HG03439 (cell line): ENCODE results near the gene ANKZF1.
"Not testable (repeated sequence)": the region's sequence is repeated elsewhere in the genome, so short reads cannot be mapped to it uniquely, and the experiment has no call there.

ENCODE experiments used
- ATAC-seq: cut with Tn5 transposase; IDR thresholded peaks from one replicate; pipeline ENCODE4 v1.9.1; 2021; ENCODE audit warnings: mild to moderate bottlenecking, moderate library complexity; ENCODE audit not compliant: unreplicated experiment

The ANKZF1 gene, protein sequence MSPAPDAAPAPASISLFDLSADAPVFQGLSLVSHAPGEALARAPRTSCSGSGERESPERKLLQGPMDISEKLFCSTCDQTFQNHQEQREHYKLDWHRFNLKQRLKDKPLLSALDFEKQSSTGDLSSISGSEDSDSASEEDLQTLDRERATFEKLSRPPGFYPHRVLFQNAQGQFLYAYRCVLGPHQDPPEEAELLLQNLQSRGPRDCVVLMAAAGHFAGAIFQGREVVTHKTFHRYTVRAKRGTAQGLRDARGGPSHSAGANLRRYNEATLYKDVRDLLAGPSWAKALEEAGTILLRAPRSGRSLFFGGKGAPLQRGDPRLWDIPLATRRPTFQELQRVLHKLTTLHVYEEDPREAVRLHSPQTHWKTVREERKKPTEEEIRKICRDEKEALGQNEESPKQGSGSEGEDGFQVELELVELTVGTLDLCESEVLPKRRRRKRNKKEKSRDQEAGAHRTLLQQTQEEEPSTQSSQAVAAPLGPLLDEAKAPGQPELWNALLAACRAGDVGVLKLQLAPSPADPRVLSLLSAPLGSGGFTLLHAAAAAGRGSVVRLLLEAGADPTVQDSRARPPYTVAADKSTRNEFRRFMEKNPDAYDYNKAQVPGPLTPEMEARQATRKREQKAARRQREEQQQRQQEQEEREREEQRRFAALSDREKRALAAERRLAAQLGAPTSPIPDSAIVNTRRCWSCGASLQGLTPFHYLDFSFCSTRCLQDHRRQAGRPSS

DNA sequence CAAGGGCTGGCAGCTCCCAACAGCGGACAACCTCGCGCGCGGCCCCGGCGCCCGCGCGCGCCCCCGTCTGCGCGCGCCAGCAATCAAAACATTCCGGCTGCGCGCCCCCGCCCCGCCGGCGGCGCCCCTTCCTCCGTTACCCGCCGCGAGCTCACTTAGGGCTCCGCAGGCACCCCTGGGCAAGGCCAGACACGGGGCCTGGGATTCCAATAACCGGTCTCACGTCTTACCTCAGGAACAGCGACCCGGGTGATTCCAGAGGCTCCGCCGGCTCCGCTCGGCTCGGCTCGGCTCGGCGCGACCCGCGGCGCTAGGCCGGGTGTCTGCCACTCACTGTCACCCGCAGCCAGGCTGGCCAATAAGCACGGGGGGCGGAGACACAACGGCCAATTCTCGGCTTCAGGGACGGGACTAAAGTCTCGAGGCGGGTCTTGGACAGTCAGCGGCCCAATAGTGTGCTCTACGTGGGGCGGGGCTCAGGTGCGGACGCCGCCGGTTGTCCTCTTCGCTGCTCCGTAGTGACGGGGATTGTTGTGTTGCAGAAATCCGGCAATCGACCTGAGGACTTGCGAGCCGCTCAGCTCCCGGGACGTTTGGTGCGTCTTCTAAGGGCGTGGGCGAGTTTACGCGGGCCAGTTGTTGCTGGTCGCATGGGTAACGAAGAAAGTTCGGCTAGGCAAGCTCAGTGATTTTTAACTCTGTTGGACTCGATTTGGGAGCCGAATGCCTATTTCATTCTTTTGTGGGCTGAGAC lies at the start of gene ANKZF1, which contains the start of gene ATG9A:
Gene ANKZF1, plus strand, starts transcription at position 502 of the 754 bp plus-strand sequence. CDS start 452 bp downstream, outside the sequence.
Gene ATG9A, minus strand, starts transcription at position 332 of the 754 bp plus-strand sequence. CDS start 1,612 bp downstream, outside the sequence.
- ATAC-seq: peak; percentile 92

DNA sequence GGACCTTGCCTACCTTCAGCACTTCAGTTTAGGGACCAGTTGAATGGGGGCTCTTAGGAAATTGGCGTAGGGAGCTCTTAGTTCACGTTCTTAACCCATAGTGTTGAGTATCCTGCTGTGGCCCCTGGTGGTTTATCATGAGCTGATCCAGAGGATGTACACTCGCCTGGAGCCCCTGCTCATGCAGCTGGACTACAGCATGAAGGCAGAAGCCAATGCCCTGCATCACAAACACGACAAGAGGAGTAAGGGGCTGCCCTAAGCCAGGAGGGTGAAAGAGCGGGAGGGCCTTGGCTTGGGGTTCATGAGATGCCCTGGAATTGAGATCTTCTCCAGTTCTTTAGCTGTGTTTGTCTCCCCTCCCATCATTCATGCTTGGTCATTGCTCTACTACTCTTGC lies 48.6 kb upstream of the ANKZF1 start:
- ATAC-seq: no peak

DNA sequence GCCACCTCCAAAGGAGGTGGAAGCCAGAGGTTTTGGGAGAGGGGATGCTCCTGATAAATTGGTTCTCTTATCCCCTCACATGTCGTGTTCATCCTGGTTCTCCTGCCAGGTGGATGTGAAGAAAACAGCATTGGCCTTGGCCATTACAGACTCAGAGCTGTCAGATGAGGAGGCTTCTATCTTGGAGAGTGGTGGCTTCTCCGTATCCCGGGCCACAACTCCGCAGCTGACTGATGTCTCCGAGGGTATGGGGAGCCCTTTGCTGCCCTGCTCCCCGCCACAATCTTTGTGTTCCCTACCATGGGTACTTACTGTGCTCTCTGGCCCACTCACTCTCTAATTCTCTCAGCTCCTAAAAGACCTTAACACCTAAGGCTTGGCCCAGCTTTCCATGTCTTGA lies 48.1 kb upstream of the ANKZF1 start:
- no peak for ATAC-seq

DNA sequence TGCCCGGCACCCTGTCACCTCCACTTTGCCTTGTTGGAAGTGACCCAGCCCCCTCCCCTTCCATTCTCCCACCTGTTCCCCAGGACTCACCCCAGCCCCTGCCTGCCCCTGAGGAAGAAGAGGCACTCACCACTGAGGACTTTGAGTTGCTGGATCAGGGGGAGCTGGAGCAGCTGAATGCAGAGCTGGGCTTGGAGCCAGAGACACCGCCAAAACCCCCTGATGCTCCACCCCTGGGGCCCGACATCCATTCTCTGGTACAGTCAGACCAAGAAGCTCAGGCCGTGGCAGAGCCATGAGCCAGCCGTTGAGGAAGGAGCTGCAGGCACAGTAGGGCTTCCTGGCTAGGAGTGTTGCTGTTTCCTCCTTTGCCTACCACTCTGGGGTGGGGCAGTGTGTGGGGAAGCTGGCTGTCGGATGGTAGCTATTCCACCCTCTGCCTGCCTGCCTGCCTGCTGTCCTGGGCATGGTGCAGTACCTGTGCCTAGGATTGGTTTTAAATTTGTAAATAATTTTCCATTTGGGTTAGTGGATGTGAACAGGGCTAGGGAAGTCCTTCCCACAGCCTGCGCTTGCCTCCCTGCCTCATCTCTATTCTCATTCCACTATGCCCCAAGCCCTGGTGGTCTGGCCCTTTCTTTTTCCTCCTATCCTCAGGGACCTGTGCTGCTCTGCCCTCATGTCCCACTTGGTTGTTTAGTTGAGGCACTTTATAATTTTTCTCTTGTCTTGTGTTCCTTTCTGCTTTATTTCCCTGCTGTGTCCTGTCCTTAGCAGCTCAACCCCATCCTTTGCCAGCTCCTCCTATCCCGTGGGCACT lies 47.1 kb upstream of the ANKZF1 start:
- no peak for ATAC-seq

DNA sequence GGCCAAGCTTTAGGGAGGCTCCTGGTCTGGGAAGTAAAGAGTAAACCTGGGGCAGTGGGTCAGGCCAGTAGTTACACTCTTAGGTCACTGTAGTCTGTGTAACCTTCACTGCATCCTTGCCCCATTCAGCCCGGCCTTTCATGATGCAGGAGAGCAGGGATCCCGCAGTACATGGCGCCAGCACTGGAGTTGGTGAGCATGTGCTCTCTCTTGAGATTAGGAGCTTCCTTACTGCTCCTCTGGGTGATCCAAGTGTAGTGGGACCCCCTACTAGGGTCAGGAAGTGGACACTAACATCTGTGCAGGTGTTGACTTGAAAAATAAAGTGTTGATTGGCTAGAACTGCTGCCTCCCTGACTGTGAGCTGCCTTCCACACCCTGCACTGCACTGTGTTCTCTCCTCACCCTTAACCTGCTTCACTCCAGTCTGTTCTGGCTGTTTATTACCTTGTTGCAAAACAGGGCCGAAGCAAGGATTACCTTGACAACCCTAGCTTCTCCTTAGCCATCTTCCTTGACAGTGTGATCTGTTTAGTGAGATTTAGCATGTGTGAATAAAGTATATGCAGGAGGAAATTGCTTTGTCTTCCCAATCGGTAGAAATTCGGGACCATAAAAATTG lies 46.3 kb upstream of the ANKZF1 start:
- ATAC-seq: no peak

DNA sequence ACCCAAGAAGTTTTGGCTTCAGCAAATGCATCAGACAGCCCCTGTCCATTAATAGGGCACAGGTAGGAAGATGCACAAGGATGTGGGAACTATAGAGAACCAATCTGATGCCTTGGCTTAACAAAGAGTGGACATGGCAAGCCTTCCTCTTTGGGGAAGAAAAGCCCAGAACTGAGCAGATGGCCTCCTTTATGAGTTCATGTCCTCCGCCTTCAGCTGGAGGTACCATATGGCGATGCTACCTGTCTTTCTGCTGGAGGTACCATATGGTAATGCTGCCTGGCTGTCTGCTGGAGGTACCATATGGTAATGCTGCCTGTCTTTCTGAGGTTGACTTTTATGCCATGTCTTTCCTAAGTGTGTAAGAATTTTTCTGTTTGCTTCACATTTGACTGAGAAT lies 45.5 kb upstream of the ANKZF1 start:
- ATAC-seq: no peak

DNA sequence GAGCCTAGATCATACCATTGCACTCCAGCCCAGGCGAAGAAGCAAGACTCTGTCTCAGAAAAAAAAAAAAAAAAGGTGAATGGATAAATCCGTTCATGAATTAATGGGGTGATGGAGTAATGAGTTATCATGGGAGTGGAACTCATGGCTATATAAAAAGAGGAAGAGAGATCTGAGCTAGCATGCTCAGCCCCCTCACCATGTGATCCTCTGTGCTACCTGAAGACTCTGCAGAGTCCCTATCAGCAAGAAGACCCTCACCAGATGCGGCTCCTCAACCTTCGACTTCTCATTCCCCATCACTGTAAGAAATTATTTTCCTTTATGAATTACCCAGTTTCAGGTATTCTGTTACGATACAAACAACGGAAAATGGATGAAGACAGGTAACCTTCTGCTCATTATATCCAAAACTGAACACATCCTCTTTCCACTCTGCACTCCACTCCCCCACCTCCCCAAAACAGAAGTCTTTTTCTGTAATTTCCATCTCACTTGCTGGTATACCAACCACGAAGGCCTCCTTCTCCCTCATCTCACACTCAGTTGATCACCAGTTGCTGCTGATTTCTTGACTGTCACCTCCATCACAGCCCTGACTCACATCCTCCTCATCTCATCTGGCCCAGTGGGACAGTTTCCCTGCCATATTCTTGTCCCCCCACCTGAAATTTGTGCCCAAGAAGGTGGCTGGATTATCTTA lies 42.7 kb upstream of the ANKZF1 start:
- no peak for ATAC-seq

DNA sequence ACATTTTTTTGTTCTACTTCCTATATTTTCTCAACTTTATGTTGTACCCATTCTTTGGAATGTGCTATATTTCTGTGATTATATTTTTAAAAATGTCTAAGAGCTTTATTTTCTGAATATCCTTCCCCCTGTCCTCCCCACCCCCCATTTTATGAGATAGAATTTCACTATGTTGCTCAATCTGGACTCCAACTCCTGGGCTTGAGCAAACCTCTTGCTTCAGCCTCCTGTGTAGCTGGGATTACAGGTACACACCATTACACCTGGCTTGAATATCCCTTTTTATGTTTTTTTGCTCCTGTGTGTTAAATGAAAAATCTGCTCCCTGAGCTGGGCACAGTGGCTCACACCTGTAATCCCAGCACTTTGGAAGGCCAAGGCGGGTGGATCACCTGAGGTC lies 32.2 kb upstream of the ANKZF1 start:
- no peak for ATAC-seq

DNA sequence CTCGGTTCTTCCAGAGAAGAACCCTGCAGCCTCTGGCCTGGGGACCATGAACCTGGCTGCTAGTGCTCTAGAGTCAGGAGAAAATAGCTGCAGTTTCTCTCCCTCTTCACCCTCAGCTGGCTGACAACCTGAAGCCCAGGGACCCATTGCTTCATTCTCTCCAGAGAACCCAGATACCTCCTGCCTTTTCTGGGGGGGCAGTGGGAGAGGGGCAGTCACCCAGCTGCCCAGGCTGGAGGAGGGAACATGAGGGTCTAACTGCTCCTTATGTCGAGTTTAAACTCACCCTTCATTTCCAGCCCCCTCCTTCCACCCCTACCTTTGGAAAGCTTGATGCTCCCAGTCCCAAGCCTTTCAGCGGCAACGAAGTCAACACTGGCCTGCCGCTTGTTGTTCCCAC lies 30.6 kb upstream of the ANKZF1 start:
- ATAC-seq: no peak

DNA sequence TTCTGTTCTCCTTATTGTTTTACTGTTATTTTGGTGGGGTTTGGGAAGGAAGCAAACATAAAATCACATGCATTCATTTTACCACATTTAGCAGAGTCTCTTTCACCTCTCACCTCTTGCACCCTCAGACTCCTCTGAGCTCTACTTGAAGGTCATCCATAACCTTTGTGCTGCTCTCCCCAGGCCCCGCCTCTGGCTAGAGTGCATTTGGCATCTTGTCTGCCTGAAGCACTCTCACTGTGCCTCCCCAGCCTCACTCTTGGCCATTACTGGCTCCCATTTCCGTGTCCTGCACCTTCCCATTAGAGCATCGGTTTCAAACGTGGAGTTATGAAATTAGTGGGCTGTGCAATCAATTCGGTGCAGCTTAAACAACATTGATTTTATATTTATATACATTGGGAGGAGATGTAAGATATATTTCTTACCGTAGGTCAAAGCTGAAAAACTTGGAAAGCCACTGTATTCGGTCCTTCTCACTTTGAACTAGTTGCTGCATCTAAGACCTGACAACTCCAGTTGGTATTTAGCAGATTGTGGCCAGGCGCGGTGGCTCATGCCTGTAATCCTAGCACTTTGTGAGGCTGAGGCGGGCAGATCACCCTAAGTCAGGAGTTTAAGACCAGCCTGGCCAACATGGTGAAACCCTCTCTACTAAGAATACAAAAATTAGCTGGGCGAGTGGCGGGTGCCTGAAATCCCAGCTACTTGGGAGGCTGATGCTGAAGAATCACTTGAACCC lies 30.0 kb upstream of the ANKZF1 start:
- no peak for ATAC-seq

DNA sequence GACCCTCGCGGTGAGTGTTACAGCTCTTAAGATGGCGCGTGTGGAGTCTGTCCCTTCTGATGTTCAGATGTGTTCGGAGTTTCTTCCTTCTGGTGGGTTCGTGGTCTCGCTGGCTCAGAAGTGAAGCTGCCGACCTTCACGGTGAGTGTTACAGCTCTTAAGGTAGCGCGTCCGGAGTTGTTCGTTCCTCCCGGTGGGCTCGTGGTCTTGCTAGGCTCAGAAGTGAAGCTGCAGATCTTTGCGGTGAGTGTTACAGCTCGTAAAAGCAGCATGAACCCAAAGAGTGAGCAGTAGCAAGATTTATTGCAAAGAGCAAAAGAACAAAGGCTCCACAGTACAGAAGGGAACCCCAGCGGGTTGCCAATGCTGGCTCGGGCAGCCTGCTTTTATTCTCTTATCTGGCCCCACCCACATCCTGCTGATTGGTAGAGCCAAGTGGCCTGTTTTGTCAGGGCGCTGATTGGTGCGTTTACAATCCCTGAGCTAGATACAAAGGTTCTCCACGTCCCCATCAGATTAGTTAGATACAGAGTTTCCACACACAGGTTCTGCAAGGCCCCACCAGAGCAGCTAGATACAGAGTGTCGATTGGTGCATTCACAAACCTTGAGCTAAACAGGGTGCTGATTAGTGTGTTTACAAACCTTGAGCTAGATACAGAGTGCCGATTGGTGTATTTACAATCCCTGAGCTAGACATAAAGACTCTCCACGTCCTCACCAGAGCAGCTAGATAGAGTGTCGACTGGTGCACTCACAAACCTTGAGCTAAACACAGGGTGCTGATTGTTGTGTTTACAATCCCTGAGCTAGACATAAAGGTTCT lies 28.9 kb upstream of the ANKZF1 start:
- ATAC-seq: not testable (repeated sequence)

DNA sequence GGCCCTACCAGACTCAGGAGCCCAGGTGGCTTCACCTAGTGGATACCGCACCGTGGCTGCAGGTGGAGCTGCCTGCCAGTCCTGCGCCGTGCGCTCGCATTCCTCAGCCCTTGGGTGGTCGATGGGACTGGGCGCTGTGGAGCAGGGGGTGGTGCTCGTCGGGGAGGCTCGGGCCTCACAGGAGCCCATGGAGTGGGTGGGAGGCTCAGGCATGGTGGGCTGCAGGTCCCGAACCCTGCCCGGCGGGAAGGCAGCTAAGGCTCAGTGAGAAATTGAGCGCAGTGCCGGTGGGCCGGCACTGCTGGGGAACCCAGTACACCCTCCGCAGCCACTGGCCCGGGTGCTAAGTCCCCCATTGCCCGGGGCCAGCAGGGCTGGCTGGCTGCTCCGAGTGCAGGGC lies 28.3 kb upstream of the ANKZF1 start:
- not testable (repeated sequence) for ATAC-seq

DNA sequence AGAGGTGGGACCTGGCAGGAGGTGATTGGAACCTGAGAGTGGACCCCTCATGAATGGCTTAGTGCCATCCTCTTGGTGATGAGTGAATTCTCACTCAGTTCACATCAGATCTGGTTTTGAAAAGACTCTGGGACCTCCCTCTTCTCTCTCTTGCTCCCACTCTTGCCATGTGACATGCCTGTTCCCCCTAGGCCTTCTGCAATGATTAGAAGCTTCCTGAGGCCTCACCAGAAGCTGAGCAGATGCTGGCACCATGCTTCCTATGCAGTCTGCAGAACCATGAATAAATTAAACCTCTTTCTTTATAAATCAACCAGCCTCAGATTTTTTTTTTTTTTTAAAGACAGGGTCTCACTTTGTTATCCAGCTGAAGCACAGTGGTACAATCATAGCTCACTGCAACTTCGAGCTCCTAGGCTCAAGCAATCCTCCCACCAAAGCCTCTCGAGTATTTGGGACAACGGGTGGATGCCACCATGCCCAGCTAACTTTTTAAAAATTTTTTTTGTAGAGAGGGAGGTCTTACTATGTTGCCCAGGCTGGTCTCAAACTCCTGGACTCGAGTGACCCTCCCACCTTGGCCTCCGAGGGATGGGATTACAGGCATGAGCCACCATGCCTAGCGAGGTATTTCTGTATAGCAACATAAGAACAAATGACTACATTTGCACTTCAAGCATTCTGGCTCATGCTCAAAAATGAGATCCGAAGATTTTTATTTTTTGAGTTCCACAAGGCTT lies 25.0 kb upstream of the ANKZF1 start:
- no peak for ATAC-seq

DNA sequence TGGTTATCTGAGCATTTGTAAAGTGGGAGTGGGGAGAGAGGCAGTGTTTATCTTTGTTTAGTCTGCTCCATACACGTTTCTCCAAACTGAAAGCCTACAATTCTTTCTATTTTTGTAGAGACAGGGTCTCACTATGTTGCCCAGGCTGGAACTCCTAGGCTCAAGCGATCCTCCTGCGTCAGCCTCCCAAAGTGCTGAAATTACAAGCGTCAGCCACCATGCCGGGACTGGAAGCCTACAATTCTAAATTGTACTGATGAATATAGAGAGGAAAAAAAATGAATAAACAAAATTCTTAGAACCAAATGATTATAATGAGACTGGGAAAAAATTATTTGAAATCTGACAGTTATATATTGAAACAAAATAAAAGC lies 24.5 kb upstream of the ANKZF1 start:
- no peak for ATAC-seq

DNA sequence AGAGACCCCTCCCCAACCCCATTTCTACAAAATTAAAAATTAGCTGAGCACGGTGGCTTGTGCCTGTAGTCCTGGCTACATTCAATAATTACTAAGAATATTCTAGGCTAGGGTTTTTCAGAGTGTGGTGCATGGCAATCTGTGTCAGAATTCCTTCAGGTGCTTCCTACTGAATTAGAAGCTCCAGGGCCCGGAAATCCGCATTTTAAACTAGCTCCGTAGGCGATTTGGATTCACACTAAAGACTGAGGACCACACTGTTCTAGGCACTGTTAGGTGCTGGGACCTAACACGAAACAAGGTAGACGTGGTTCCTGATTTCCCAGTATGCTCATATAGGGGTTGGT lies 23.7 kb upstream of the ANKZF1 start:
- ATAC-seq: no peak

DNA sequence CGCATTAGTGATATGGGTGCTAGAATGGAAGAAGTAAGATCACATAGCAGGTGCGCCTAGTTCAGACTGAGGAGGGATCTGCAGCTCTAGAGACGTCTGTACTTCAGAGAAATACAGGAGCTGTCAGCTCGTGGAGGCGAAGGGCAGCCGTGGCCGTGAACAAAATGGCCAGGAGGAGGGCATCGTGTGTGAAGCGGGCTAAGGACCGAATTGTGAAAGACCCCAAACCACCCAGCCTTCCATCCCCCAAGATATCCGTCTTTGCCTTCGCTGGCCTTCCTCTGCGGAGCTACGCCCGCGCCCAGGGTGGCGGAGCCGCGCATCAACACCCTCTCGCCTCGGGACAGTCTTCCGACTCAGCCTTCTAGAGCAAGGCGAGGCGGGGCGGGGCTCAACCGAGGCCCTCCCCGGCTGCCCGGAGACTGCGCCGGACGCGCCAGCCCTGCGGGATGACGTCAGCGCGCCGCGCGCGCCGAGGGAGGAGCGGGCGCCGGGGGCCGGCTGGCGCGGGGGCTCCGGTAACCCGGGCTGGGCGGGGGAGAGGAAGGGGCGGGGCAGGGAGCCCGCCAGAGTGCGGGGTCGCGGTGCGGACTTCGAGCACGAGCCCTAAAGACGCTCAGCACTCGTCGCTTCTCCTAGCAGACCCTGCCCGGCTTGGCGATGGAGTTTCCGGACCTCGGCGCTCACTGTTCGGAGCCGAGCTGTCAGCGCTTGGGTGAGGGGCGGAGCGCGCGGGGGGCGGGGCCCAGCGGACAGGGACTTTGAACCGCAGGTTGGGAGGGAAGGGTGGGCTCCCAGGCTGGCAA lies 23.1 kb upstream of the ANKZF1 start, which contains the start of gene ZFAND2B:
Gene ZFAND2B, plus strand, starts transcription at position 455 of the 806 bp plus-strand sequence. Its CDS starts 206 bp downstream, at position 661.
- ATAC-seq: peak; percentile 96
